Stimulated activated CD4-positive, alpha-beta T cell treated with anti-CD3 and anti-CD28 coated beads, Interleukin-12 subunit alpha, Interleukin-12 subunit beta, amount 100 ng/mL, for 24 hours (primary cell): ENCODE data around the gene SMARCC1.

ENCODE experiments used
- DNase-seq, 2 experiments: peaks; one replicate each; pipeline ENCODE4 v3.0.0-alpha.2; 2020; ENCODE audit warnings: low read depth in 2 of 2

SMARCC1 gene

GRCh38 chr3:47553407-47553806 is 228.3 kb downstream of the SMARCC1 start:
- DNase-seq = no peak

GRCh38 chr3:47542471-47543173 is 239.1 kb downstream of the SMARCC1 start:
- DNase-seq = no peak

GRCh38 chr3:47541583-47542108 is 240.0 kb downstream of the SMARCC1 start:
- no peak for DNase-seq

GRCh38 chr3:47540281-47540680 is 241.4 kb downstream of the SMARCC1 start:
- no peak for DNase-seq

GRCh38 chr3:47536967-47537366 is 244.7 kb downstream of the SMARCC1 start:
- no peak for DNase-seq

GRCh38 chr3:47536221-47536891 is 245.3 kb downstream of the SMARCC1 start:
- no peak for DNase-seq
